Neural cell (in vitro differentiated cells): ENCODE results near the gene GNAL. TPM values are rescaled to one million over a fixed set of nuclear protein-coding genes. Genes with fewer than 3 reads are reported as not detected.

Source experiments
- H2AFZ ChIP-seq: fragments of 200-600, 300-800 bp; sonication (generic), shearing (Covaris generic); 2 replicates; pipeline ENCODE4 v1.6.0; 2014; ENCODE audit warnings: low read depth, mild to moderate bottlenecking, antibody characterized with exemption, low read length, moderate library complexity
- H3F3A ChIP-seq: fragments of 200-600 bp; shearing (Covaris generic); 2 replicates; pipeline ENCODE4 v1.6.1; 2016; ENCODE audit warnings: mild to moderate bottlenecking, moderate library complexity, mixed read lengths, antibody characterized with exemption, low read length; ENCODE audit not compliant: insufficient read depth, poor library complexity, severe bottlenecking
- H3K27ac ChIP-seq: fragments of 200-600, 300-800 bp; sonication (generic), shearing (Covaris generic); 2 replicates; pipeline ENCODE4 v1.5.1; 2014; ENCODE audit warnings: mild to moderate bottlenecking, low read length, moderate library complexity
- H3K27me3 ChIP-seq: fragments of 300-800, 200-600 bp; sonication (generic), shearing (Covaris generic); 2 replicates; pipeline ENCODE4 v1.6.0; 2014; ENCODE audit warnings: mild to moderate bottlenecking, low read depth, low read length, moderate library complexity; ENCODE audit not compliant: insufficient read depth
- H3K36me3 ChIP-seq: fragments of 300-800, 200-600 bp; sonication (generic), shearing (Covaris generic); 2 replicates; pipeline ENCODE4 v1.5.1; 2014; ENCODE audit warnings: mild to moderate bottlenecking, antibody characterized with exemption, low read length, moderate library complexity; ENCODE audit not compliant: insufficient read depth
- H3K4me2 ChIP-seq: fragments of 300-800, 200-600 bp; sonication (generic), shearing (Covaris generic); 2 replicates; pipeline ENCODE4 v1.6.0; 2014; ENCODE audit warnings: mild to moderate bottlenecking, low read length
- H3K4me3 ChIP-seq: fragments of 300-800, 200-600 bp; sonication (generic), shearing (Covaris generic); 2 replicates; pipeline ENCODE4 v1.5.1; 2014; ENCODE audit warnings: mild to moderate bottlenecking, low read length, moderate library complexity
- H3K79me2 ChIP-seq: fragments of 200-600 bp; shearing (Covaris generic); replicated peaks from 2 replicates; pipeline ENCODE4 v1.6.0; 2014; ENCODE audit warnings: mild to moderate bottlenecking, low read length, moderate library complexity; ENCODE audit not compliant: insufficient read depth
- H3K9ac ChIP-seq: fragments of 300-800, 200-600 bp; sonication (generic), shearing (Covaris generic); 2 replicates; pipeline ENCODE4 v1.6.1; 2016; ENCODE audit warnings: mild to moderate bottlenecking, low read length, mixed read lengths
- H3K9me2 ChIP-seq: fragments of 200-600 bp; shearing (Covaris generic); 2 replicates; pipeline ENCODE4 v1.6.1; 2016; ENCODE audit warnings: mild to moderate bottlenecking, low read length, mixed read lengths; ENCODE audit not compliant: insufficient read depth
- H3K9me3 ChIP-seq: fragments of 200-600, 300-800 bp; sonication (generic), shearing (Covaris generic); 2 replicates; pipeline ENCODE4 v1.6.1; 2016; ENCODE audit warnings: mild to moderate bottlenecking, mixed run types, low read length, moderate library complexity, mixed read lengths
- H4K20me1 ChIP-seq: fragments of 200-600 bp; shearing (Covaris generic); 2 replicates; pipeline ENCODE4 v1.6.1; 2016; ENCODE audit warnings: mild to moderate bottlenecking, mixed run types; ENCODE audit not compliant: insufficient read depth
- EP300 ChIP-seq: fragments of 450-650 bp; conservative IDR thresholded peaks from 2 replicates; pipeline ENCODE4 v1.6.1; 2014; ENCODE audit warnings: antibody characterized with exemption, mild to moderate bottlenecking, moderate library complexity; ENCODE audit not compliant: poor library complexity, severe bottlenecking
- EZH2 ChIP-seq: fragments of 200-600, 300-800 bp; shearing (Covaris generic), sonication (generic); IDR thresholded peaks from 2 replicates; pipeline ENCODE4 v1.6.1; 2014; ENCODE audit warnings: antibody characterized with exemption, low read length, borderline replicate concordance, mild to moderate bottlenecking; ENCODE audit not compliant: insufficient read depth, poor library complexity, severe bottlenecking
- MXI1 ChIP-seq: fragments of 450-650 bp; conservative IDR thresholded peaks from 2 replicates; pipeline ENCODE4 v1.6.1; 2014; ENCODE audit warnings: antibody characterized with exemption, mild to moderate bottlenecking; ENCODE audit not compliant: poor library complexity, severe bottlenecking
- POLR2AphosphoS5 ChIP-seq: IDR thresholded peaks from 2 replicates; pipeline ENCODE4 v1.6.1; 2012
- RAD21 ChIP-seq: fragments of 450-650 bp; conservative IDR thresholded peaks from 2 replicates; pipeline ENCODE4 v1.6.1; 2014; ENCODE audit warnings: antibody characterized with exemption, mild to moderate bottlenecking, moderate library complexity
- SMC3 ChIP-seq: fragments of 450-650 bp; conservative IDR thresholded peaks from 2 replicates; pipeline ENCODE4 v1.6.1; 2014; ENCODE audit warnings: antibody characterized with exemption, mild to moderate bottlenecking, moderate library complexity; ENCODE audit not compliant: poor library complexity
- TAF1 ChIP-seq: IDR thresholded peaks from 2 replicates; pipeline ENCODE4 v1.6.1; 2012; ENCODE audit warnings: low read depth
- polyA plus RNA-seq: library from polyadenylated mRNA; depleted of rRNA; stranded (reverse); fragments of >200 nt; gene quantifications from 2 replicates; pipeline ENCODE4 v1.2.3, GENCODE V29; 2014
- TF ChIP-seq, protein P1 (sequence below): fragments of 450-650 bp; IDR thresholded peaks from 2 replicates; pipeline ENCODE4 v1.5.1; 2014; ENCODE audit warnings: antibody characterized with exemption, mild to moderate bottlenecking, moderate library complexity; ENCODE audit not compliant: poor library complexity, severe bottlenecking
- TF ChIP-seq, protein P2 (sequence below): IDR thresholded peaks from 2 replicates; pipeline ENCODE4 v1.6.1; 2012; ENCODE audit warnings: borderline replicate concordance

The GNAL gene
- polyA plus RNA-seq, 1 donor from 2014 or later = 16.7 TPM

GRCh38 chr18:11862468-11863137 is 173.5 kb downstream of the GNAL start:
- Histone ChIP-seq H3K79me2 (no peaks in the 10 kb centered on the region), H3K36me3 (no peaks in the 10 kb centered on the region), H3K27ac (no peak overlapping the region), H2AFZ (no peak overlapping the region), H3K4me3 (no peak overlapping the region), H3K4me2 (no peak overlapping the region), H4K20me1 (no peaks in the 10 kb centered on the region), H3K9me3 (no peaks in the 10 kb centered on the region), H3K27me3 (no peaks in the 10 kb centered on the region), H3K9ac (no peak overlapping the region), H3F3A (no peaks in the 10 kb centered on the region), H3K9me2 (no peaks in the 10 kb centered on the region)
- TF ChIP-seq RAD21 = no peak
- TF ChIP-seq MXI1 = no peak
- TF ChIP-seq TAF1 = no peak
- no peak for TF ChIP-seq SMC3
- no peak for TF ChIP-seq EP300
- TF ChIP-seq, protein P1, sequence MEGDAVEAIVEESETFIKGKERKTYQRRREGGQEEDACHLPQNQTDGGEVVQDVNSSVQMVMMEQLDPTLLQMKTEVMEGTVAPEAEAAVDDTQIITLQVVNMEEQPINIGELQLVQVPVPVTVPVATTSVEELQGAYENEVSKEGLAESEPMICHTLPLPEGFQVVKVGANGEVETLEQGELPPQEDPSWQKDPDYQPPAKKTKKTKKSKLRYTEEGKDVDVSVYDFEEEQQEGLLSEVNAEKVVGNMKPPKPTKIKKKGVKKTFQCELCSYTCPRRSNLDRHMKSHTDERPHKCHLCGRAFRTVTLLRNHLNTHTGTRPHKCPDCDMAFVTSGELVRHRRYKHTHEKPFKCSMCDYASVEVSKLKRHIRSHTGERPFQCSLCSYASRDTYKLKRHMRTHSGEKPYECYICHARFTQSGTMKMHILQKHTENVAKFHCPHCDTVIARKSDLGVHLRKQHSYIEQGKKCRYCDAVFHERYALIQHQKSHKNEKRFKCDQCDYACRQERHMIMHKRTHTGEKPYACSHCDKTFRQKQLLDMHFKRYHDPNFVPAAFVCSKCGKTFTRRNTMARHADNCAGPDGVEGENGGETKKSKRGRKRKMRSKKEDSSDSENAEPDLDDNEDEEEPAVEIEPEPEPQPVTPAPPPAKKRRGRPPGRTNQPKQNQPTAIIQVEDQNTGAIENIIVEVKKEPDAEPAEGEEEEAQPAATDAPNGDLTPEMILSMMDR = no peak
- no peak for TF ChIP-seq POLR2AphosphoS5
- TF ChIP-seq, protein P2, sequence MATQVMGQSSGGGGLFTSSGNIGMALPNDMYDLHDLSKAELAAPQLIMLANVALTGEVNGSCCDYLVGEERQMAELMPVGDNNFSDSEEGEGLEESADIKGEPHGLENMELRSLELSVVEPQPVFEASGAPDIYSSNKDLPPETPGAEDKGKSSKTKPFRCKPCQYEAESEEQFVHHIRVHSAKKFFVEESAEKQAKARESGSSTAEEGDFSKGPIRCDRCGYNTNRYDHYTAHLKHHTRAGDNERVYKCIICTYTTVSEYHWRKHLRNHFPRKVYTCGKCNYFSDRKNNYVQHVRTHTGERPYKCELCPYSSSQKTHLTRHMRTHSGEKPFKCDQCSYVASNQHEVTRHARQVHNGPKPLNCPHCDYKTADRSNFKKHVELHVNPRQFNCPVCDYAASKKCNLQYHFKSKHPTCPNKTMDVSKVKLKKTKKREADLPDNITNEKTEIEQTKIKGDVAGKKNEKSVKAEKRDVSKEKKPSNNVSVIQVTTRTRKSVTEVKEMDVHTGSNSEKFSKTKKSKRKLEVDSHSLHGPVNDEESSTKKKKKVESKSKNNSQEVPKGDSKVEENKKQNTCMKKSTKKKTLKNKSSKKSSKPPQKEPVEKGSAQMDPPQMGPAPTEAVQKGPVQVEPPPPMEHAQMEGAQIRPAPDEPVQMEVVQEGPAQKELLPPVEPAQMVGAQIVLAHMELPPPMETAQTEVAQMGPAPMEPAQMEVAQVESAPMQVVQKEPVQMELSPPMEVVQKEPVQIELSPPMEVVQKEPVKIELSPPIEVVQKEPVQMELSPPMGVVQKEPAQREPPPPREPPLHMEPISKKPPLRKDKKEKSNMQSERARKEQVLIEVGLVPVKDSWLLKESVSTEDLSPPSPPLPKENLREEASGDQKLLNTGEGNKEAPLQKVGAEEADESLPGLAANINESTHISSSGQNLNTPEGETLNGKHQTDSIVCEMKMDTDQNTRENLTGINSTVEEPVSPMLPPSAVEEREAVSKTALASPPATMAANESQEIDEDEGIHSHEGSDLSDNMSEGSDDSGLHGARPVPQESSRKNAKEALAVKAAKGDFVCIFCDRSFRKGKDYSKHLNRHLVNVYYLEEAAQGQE = no peak
- TF ChIP-seq EZH2 = no peak

DNA sequence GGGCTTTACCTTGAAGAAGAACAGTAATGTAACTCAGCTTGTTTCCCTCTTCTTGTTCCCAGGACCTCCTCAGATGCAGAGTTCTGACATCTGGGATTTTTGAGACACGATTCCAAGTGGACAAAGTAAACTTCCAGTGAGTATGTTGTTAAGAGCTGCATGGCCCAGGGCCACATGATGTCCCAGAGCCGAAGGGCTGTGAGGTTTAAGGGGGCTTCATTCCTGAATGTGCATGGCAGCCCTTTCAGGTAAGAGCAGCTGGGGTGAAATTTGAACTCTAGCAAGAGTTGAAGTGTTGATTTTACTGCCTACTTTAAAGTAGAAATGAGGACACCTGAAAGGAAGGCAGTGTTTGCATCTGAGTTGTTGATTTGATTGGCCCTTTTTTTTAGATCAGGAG is 175.4 kb downstream of the GNAL start:
- H3K4me2 ChIP-seq = no peak overlapping the region
- no peak overlapping the region for H3K4me3 ChIP-seq
- no peaks in the 10 kb centered on the region for H3F3A ChIP-seq
- no peaks in the 10 kb centered on the region for H3K9me3 ChIP-seq
- H4K20me1 ChIP-seq = no peaks in the 10 kb centered on the region
- no peak overlapping the region for H2AFZ ChIP-seq
- no peaks in the 10 kb centered on the region for H3K79me2 ChIP-seq
- H3K36me3 ChIP-seq = no peaks in the 10 kb centered on the region
- H3K9ac ChIP-seq = no peak overlapping the region
- TF ChIP-seq, protein P2 = no peak
- TF ChIP-seq EZH2 (no peak), MXI1 (no peak), RAD21 (no peak), POLR2AphosphoS5 (no peak), TAF1 (no peak), SMC3 (no peak), EP300 (no peak)
- TF ChIP-seq, protein P1 = no peak
- H3K27me3 ChIP-seq = no peaks in the 10 kb centered on the region
- H3K27ac ChIP-seq = no peak overlapping the region
- no peaks in the 10 kb centered on the region for H3K9me2 ChIP-seq
